Activated B cell treated with CpG ODN at 0.5 μM for 24 hours (primary cell): ENCODE measurements around the gene SH3RF1. TPM values are rescaled to one million over a fixed set of nuclear protein-coding genes. Genes with fewer than 3 reads are reported as not detected.

ENCODE experiments used
- ATAC-seq: fragments of 200-7000 bp; cut with Tn5 transposase; one replicate; pipeline ENCODE4 v1.10.0; 2021; ENCODE audit warnings: low read depth, mild to moderate bottlenecking, moderate library complexity
- CTCF ChIA-PET: fragments of 350-600 bp; sonication (Branson Sonifier 250); formaldehyde crosslinking; loops from one replicate; lab custom pipeline; 2021; ENCODE audit warnings: antibody characterized with exemption; lab: Charles Lee
- POLR2A ChIA-PET: fragments of 350-600 bp; sonication (Branson Sonifier 250); formaldehyde crosslinking; loops from one replicate; lab custom pipeline; 2021; ENCODE audit warnings: antibody characterized with exemption; lab: Charles Lee
- DNase-seq: peaks from one replicate; pipeline ENCODE4 v3.0.0; 2022
- H3K27ac Mint-ChIP-seq: one replicate; pipeline ENCODE4 v1.8.0; 2020; ENCODE audit warnings: mixed read lengths
- H3K27me3 Mint-ChIP-seq: one replicate; pipeline ENCODE4 v1.8.0; 2021; ENCODE audit warnings: mixed read lengths
- H3K36me3 Mint-ChIP-seq: one replicate; pipeline ENCODE4 v1.8.0; 2021; ENCODE audit warnings: low read depth, mixed read lengths
- H3K4me1 Mint-ChIP-seq: one replicate; pipeline ENCODE4 v1.8.0; 2021; ENCODE audit warnings: mixed read lengths
- H3K4me3 Mint-ChIP-seq: one replicate; pipeline ENCODE4 v1.8.0; 2020; ENCODE audit warnings: mild to moderate bottlenecking, mixed read lengths
- H3K9me3 Mint-ChIP-seq: one replicate; pipeline ENCODE4 v1.8.0; 2020; ENCODE audit warnings: mixed read lengths
- CTCF ChIP-seq: fragments of 200-600 bp; IDR thresholded peaks from one replicate; pipeline ENCODE4 v1.8.0; 2022; ENCODE audit warnings: antibody characterized with exemption, mild to moderate bottlenecking
- intact Hi-C: fragments of 100-400 bp; cut with micrococcal nuclease; formaldehyde crosslinking; loops from one replicate; pipeline ENCODE4 v1.15.1; 2024
- total RNA-seq: library from RNA; stranded (reverse); gene quantifications from 2 replicates; pipeline ENCODE4 v1.2.3, GENCODE V29; 2022

SH3RF1 gene
- total RNA-seq, 1 donor from 2014 or later: 7.1 TPM

GRCh38 chr4:169249214-169249973, 21.4 kb downstream of the SH3RF1 start:
- Mint-ChIP-seq H3K27ac (no peak overlapping the region), H3K4me1 (peaks cover 18% of the 10 kb centered on the region), H3K9me3 (peaks cover 2% of the 10 kb centered on the region), H3K36me3 (no peaks in the 10 kb centered on the region), H3K27me3 (no peaks in the 10 kb centered on the region), H3K4me3 (no peak overlapping the region)
- POLR2A ChIA-PET: no interaction called here
- no peak for ATAC-seq
- no peak for TF ChIP-seq CTCF
- intact Hi-C loops: no loop called here
- DNase-seq: no peak
- CTCF ChIA-PET: no interaction called here

- Mint-ChIP-seq H3K4me3 (no peak overlapping the region), H3K27ac (no peak overlapping the region), H3K9me3 (peaks cover 2% of the 10 kb centered on the region), H3K36me3 (no peaks in the 10 kb centered on the region), H3K4me1 (peaks cover 18% of the 10 kb centered on the region), H3K27me3 (no peaks in the 10 kb centered on the region)
- no peak for ATAC-seq
- DNase-seq: no peak
- ChIA-PET POLR2A (no interaction called here), CTCF (no interaction called here)
- no peak for TF ChIP-seq CTCF
- intact Hi-C loops: no loop called here
Observed at GRCh38 chr4:169248645-169249044, 22.1 kb downstream of the SH3RF1 start.

- Mint-ChIP-seq H3K4me3 (no peak overlapping the region), H3K27ac (no peak overlapping the region), H3K36me3 (no peaks in the 10 kb centered on the region), H3K4me1 (peaks cover 18% of the 10 kb centered on the region), H3K27me3 (no peaks in the 10 kb centered on the region), H3K9me3 (peaks cover 2% of the 10 kb centered on the region)
- ATAC-seq (no peak), DNase-seq (no peak)
- POLR2A ChIA-PET: no interaction called here
- intact Hi-C loops: no loop called here
- TF ChIP-seq CTCF: no peak
- CTCF ChIA-PET: no interaction called here
Observed at GRCh38 chr4:169246957-169247396, 23.8 kb downstream of the SH3RF1 start.

- TF ChIP-seq CTCF: no peak
- Mint-ChIP-seq H3K27me3 (no peaks in the 10 kb centered on the region), H3K4me3 (no peak overlapping the region), H3K4me1 (peaks cover 18% of the 10 kb centered on the region), H3K9me3 (peaks cover 2% of the 10 kb centered on the region), H3K36me3 (no peaks in the 10 kb centered on the region), H3K27ac (no peak overlapping the region)
- ATAC-seq: no peak
- intact Hi-C loops: no loop called here
- DNase-seq: no peak
- POLR2A ChIA-PET: no interaction called here
- CTCF ChIA-PET: no interaction called here
Observed at GRCh38 chr4:169246279-169246678, 24.5 kb downstream of the SH3RF1 start.

- no peak overlapping the region for H3K4me3 Mint-ChIP-seq
- peaks cover 18% of the 10 kb centered on the region for H3K4me1 Mint-ChIP-seq
- CTCF ChIA-PET: no interaction called here
- DNase-seq (no peak), ATAC-seq (no peak)
- intact Hi-C loops: no loop called here
- H3K36me3 Mint-ChIP-seq: no peaks in the 10 kb centered on the region
- POLR2A ChIA-PET: no interaction called here
- TF ChIP-seq CTCF: no peak
- H3K9me3 Mint-ChIP-seq: peaks cover 2% of the 10 kb centered on the region
- H3K27me3 Mint-ChIP-seq: no peaks in the 10 kb centered on the region
- no peak overlapping the region for H3K27ac Mint-ChIP-seq
Observed at GRCh38 chr4:169245061-169245460, 25.7 kb downstream of the SH3RF1 start.
